Type B pancreatic cell (in vitro differentiated cells): ENCODE results near the gene RBFOX1. TPM values are rescaled to one million over a fixed set of nuclear protein-coding genes. Genes with fewer than 3 reads are reported as not detected.

Experiments used
- DNase-seq: peaks from one replicate; pipeline ENCODE4 v3.0.0; 2021; ENCODE audit warnings: mixed read lengths; ENCODE audit not compliant: unreplicated experiment; ENCODE audit errors: extremely low spot score
- H3K27ac Mint-ChIP-seq: 2 replicates; pipeline ENCODE4 v1.8.0; 2021; ENCODE audit warnings: mild to moderate bottlenecking, mixed read lengths
- H3K27me3 Mint-ChIP-seq: 2 replicates; pipeline ENCODE4 v1.8.0; 2021; ENCODE audit warnings: mixed read lengths
- H3K36me3 Mint-ChIP-seq: 2 replicates; pipeline ENCODE4 v1.8.0; 2021; ENCODE audit warnings: mixed read lengths
- H3K4me1 Mint-ChIP-seq: one replicate; pipeline ENCODE4 v1.8.0; 2021; ENCODE audit warnings: mixed read lengths; ENCODE audit not compliant: unreplicated experiment
- H3K4me3 Mint-ChIP-seq: 2 replicates; pipeline ENCODE4 v1.8.0; 2021; ENCODE audit warnings: mild to moderate bottlenecking, mixed read lengths
- H3K9me3 Mint-ChIP-seq: 2 replicates; pipeline ENCODE4 v1.8.0; 2021; ENCODE audit warnings: mixed read lengths
- total RNA-seq: library from RNA; stranded (reverse); gene quantifications from 2 replicates; pipeline ENCODE4 v1.2.1, GENCODE V29; 2021; ENCODE audit warnings: low replicate concordance
- TF ChIP-seq, protein P1 (sequence below): fragments of 200-600 bp; sonication (generic); conservative IDR thresholded peaks from 2 replicates; pipeline ENCODE4 v1.5.0; 2021; ENCODE audit warnings: antibody characterized with exemption, mild to moderate bottlenecking

Gene RBFOX1
- total RNA-seq, 1 donor from 2014 or later = 21.0 TPM

DNA sequence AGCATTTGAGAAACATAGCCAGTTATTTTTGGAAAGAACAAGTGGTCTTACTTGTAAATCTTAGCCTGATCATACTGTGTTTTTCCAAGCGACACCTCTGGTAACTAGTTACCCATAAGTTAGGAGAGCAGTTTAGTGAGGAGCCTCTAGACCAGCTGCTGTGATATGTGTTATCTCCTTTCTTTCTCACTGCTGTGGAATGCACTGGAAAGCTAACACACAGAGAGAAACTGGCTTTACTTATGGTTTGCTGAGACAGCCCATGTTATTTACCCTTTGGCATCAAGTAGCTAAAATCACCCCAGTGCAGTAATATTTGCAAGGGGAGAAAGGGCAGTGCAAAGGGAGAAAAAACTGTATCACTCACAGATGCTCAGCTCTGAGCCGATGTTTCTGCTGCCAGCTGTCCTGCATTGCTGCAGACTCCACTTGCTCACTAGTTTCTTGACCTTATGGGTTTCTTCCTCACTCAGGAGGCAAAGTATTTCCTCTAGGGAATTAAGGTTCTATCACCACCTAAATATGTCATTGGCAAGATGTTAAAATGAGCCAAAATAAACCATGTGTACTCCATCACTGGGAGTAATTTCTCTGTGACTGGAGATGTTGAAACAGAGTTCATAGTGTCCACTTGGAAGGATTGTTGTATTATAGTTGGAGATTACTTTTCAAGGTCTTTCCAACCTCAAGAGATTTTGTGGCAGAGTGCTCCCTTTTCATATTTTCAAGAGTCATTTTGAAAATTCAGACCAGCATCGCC, 2.3 kb downstream of the RBFOX1 start:
- Mint-ChIP-seq H3K4me3 (no peak overlapping the region), H3K36me3 (no peaks in the 10 kb centered on the region)

DNA sequence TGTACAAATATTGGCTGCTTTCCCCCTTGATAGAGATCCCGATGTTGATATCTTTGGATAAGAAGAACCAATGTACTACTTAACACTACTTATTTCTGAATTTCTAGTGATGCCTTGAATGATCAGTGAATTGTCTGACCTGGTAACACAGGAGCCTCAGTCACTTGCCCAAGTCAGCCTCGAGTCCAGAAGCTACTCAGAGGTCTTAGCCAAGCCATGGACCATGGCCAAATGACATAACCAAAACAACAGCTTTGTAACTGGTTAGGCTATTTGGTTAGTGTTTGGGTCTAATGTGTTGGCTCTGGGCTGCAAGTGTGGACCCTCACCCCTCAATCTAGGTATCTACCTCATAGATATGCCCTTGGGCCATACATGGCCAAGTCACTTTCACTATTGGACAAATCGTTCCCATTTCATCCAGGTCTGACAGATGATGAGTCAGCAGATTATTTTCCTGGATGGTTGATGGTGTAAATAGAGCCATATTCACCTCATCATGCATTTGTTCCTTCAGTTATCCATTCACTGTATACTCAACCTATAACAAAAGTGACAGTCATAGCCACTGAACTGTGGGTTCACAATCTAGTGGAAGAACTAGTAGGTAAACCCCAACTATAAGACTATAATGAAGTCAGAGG, 3.5 kb downstream of the RBFOX1 start:
- Mint-ChIP-seq H3K4me1 (no peaks in the 10 kb centered on the region), H3K27ac (no peak overlapping the region), H3K36me3 (no peaks in the 10 kb centered on the region), H3K4me3 (no peak overlapping the region), H3K27me3 (peaks cover 9% of the 10 kb centered on the region), H3K9me3 (no peaks in the 10 kb centered on the region)
- TF ChIP-seq, protein P1, sequence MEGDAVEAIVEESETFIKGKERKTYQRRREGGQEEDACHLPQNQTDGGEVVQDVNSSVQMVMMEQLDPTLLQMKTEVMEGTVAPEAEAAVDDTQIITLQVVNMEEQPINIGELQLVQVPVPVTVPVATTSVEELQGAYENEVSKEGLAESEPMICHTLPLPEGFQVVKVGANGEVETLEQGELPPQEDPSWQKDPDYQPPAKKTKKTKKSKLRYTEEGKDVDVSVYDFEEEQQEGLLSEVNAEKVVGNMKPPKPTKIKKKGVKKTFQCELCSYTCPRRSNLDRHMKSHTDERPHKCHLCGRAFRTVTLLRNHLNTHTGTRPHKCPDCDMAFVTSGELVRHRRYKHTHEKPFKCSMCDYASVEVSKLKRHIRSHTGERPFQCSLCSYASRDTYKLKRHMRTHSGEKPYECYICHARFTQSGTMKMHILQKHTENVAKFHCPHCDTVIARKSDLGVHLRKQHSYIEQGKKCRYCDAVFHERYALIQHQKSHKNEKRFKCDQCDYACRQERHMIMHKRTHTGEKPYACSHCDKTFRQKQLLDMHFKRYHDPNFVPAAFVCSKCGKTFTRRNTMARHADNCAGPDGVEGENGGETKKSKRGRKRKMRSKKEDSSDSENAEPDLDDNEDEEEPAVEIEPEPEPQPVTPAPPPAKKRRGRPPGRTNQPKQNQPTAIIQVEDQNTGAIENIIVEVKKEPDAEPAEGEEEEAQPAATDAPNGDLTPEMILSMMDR = no peak
- no peak for DNase-seq

More for the DNA sequence above, 2.3 kb downstream of the RBFOX1 start:
- H3K4me1 Mint-ChIP-seq = no peaks in the 10 kb centered on the region
- TF ChIP-seq, protein P1 = no peak
- H3K27ac Mint-ChIP-seq = no peak overlapping the region
- peaks cover 9% of the 10 kb centered on the region for H3K27me3 Mint-ChIP-seq
- DNase-seq = no peak
- no peaks in the 10 kb centered on the region for H3K9me3 Mint-ChIP-seq

DNA sequence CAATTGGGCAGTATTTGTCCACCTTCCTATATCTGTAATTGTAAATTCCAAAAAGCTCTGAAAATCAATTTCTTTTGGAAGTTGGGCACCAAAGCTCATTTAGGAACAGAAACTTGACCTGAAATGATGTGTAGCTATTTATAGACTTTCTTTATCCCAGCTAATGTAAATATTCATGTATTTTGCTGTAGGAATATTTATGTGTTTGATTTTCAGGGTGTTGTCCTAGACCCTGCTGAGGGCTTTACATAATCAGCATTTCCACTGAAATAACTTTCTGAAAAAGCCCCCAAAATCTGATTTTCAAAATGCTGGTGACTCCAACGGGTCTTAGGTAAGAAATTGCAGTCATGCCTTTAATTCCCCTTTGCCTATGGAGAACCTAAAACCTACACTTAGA, 4.1 kb downstream of the RBFOX1 start:
- no peaks in the 10 kb centered on the region for H3K4me1 Mint-ChIP-seq
- DNase-seq = no peak
- no peaks in the 10 kb centered on the region for H3K9me3 Mint-ChIP-seq
- peaks cover 9% of the 10 kb centered on the region for H3K27me3 Mint-ChIP-seq
- no peak overlapping the region for H3K27ac Mint-ChIP-seq
- TF ChIP-seq, protein P1 = no peak
- H3K36me3 Mint-ChIP-seq = no peaks in the 10 kb centered on the region
- no peak overlapping the region for H3K4me3 Mint-ChIP-seq

DNA sequence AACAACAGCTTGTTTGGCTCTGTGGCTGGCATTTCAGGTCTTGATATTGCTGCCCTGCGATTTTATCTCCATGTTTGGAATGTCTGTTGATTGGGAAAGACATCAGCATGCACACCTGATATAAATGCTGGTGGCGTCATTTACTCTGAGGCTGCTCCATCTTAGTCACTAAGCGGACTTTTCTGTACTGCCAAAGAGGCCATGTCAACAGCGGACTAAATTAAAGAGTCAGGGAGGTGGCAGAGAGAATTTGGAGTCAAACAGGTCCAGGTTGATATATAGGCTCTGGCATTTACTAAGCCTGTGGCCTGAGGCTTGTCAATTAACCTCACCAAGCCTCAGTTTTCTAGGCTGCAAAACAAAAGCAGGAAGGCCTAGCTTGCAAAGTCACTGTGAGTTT, 6.2 kb downstream of the RBFOX1 start:
- Mint-ChIP-seq H3K27me3 (peaks cover 6% of the 10 kb centered on the region), H3K36me3 (no peaks in the 10 kb centered on the region), H3K27ac (peak overlapping the region; percentile 39), H3K4me3 (no peak overlapping the region), H3K9me3 (no peaks in the 10 kb centered on the region), H3K4me1 (no peaks in the 10 kb centered on the region)
- TF ChIP-seq, protein P1 = no peak
- no peak for DNase-seq

DNA sequence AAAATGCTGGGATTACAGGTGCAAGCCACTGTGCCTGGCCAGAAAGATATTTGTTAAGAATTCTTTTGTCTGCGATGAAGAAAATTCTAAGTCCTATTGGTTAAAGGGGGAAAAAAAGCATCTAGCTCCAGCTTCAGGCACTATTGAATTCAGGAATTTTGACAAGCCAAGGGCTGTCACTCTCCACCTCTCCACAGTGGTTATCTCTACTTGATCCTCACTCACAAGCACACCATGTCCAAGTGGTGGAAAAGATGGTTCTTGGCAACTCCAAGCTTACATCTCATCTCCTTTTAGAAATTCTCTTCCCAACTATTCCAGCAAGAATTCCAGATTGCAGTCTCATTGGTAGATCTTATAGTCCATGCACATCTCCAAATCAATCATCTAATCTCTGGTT, 7.1 kb downstream of the RBFOX1 start:
- DNase-seq = no peak
- Mint-ChIP-seq H3K4me1 (no peaks in the 10 kb centered on the region), H3K4me3 (no peak overlapping the region), H3K9me3 (no peaks in the 10 kb centered on the region), H3K27ac (no peak overlapping the region), H3K36me3 (no peaks in the 10 kb centered on the region), H3K27me3 (peaks cover 3% of the 10 kb centered on the region)
- TF ChIP-seq, protein P1 = no peak
